Activated gamma-delta T cell treated with anti-CD3 and anti-CD28 coated beads, Interleukin-2, amount 50 U/mL, for 16 hours (primary cell): ENCODE data around the gene SH3RF3.

Source experiments
- DNase-seq: peaks from one replicate; pipeline ENCODE4 v3.0.0-alpha.2; 2020; ENCODE audit warnings: low read depth

The SH3RF3 gene

DNA sequence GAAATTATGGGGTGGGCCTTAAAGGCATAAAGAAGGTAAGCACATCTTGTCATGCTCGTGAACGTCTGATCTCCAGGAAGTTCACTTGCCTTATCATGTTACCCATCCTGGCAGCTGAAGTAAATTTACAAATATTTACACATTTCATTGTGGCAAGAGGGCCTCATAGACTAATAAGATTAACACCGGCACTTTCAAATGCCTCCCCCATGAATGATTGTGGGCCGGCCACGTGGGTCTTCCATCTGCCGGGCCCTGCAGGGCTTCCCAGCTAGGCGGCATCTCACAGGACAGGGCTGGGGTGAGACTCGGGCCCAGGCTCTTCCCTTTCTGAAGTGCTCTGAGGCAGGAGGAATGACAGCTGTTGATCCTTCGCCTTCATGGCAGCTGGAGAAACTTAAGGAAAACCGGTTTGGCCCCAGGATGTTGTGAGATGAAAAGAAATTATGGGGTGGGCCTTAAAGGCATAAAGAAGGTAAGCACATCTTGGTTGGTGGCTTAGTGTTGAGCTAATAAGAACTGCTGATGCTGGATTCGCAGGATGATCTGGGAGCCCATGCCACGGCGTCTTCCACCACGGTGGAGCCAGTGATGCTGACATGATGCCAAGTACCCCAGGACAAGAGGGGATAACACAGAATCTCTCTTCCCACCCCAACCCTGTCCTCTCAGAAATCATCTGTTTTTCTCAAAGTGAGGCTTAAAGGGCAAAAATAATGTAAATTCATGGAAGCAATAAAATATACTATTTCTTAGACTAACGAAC is 308.5 kb downstream of the SH3RF3 start:
- DNase-seq, result no peak

DNA sequence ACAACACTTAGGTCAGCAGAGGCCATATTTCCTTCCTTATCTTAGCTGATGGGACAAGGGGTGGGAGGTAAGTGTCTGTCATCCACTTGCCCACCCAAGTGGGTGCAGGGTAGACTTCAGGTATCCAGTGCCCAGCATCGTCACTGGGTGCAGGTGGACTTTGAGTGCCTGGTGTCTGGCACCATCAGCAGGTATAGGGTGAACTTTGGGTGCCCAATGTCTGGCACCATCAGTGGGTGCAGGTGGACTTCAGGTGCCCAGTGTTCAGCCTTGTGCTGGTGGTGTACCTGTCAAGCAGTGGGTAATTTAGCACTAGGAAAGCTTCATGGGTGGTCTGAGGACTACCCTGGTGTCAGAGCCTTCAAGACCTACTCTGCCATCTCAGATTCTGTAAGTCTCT is 309.1 kb downstream of the SH3RF3 start:
- no peak for DNase-seq

- DNase-seq, result no peak
Observed at GRCh38 chr2:109438773-109439389, 309.9 kb downstream of the SH3RF3 start.

GRCh38 chr2:109439390-109439786 is 310.4 kb downstream of the SH3RF3 start:
- no peak for DNase-seq

DNA sequence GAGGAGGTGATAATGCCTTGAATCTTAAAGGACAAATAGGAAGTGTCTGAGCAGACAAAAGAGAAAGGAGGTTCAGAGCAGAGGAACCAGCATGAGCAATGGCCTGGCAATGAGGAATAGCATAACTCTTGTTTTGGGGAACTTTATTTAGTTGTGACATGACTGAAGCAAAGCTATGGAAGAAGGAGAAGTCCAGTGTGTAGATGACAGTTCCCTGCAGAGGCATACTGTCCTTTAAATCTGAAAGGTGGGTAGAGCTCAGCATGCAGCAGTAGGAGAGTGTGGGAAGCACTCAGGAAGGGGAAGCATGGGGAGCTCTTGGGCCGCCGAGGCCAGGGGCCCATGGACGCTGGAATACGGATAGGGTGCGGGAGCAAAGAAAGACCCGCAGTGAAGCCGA is 311.0 kb downstream of the SH3RF3 start:
- DNase-seq, result no peak

DNA sequence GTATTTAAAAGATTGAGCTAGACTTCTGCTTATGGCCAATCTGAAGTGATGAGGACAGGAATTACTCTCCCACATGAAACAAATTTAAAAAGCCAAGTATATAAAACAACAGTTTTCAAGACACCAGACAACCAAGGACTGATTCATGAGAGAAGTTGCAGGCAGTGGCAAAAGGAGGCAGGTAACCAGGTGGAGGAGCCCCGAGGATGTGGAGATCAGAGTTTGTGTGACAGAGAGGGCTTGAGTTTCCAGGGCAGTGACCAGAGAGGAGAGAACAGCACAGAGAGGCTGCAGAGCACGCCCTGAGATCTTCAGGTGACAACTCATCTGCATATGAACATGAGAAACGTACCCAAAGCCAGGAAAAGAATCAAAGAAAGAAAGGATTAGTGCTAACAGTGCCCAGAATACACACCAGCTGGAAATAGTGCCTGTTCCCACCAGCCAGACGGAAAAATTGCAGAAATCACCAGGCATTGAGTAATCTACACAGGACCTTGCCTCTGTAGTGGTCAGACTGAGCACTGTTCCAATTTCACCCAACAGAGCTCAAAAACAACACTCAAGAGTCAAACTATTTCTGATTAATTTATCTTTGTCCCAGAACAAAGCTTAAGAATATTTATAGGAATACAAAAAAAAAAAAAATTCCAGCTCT is 311.6 kb downstream of the SH3RF3 start:
- DNase-seq, result no peak

DNA sequence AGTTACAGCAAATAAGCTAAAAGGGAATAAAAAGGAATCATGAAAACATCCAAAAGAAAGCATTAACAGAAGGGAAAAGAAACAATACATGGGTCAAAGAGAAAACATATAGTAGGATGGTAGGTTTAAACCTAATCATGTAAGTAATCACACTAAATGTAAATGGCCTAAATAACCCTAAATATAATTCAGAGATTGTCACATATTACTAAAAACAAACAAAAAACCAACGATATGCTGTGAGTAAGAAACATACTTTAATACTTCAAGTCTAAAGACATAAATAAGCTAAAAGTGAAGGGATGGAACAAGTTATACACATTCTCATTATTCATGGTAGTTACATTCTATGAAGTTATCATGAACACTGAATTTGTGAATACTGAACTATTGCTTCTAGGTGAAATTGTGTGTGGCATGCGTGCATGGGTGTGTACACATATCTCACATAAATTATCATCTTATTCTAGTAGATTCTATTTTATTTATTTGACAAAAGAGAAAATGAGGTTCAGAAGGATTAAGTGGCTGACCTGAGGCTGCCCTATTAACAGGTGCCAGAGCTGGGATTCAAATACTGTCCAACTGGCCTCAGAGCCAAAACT is 313.8 kb downstream of the SH3RF3 start:
- no peak for DNase-seq

GRCh38 chr2:109444916-109445315 is 315.9 kb downstream of the SH3RF3 start:
- DNase-seq, result no peak

DNA sequence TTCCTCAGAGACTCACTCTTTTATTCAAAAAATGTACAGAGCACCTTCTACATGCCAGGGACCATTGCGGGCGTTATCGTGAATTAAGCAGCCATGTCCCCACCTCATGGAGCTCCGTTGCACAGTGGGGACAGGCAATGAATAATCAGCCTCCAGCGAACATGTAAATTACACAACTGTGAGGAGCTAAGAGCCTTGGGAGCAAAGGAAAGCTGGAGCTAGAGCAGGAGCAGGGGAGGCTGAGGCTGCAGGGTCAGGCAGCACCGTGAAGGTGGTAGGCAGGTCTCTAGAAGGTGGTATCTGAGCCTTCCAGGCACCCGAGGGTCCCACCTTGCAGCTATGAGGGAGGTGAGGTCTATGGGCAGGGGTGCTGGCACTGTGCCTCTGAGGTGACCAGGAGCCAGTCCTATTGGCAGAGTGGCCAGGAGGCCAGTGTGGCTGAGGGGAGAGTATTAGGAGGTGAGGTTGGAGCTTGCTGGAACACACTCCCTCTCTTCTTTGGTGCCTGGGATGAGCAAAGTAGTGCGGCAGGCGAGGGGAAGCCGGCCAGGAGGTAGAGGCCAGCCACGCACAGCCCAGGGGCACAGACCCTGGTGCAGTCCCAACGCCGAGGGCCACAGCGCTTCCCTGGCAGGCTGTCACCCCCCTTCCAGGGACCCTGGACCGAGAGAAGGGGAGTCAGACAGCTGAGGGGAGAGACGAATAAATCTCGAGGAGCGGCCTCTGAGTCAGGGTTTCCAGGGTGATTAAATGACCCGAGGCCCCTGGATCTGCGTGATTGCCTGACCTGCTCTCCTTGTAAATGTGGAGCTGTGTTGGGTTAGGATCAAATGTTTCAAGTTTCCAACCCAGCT is 317.5 kb downstream of the SH3RF3 start:
- DNase-seq, result no peak

DNA sequence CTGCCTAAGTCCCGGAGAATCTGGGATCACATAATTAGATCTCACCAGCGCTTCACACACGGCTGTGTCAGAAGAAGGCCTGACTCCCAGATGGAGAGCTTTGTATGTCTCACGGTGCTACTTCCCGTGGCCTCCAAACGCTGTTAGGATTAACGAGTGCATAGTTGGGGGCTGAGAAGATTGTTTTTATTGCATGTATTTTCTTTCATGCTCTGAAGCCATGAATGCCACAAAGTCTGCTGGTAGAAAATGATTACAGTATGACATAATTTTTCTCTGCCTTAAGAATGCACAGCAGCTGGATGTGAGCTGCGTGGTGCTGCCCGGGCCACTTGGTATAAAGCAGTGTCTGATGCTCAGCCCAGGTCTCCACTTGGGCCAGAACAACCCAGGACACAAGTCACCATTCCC is 318.3 kb downstream of the SH3RF3 start:
- DNase-seq, result no peak

GRCh38 chr2:109447776-109448175 is 318.8 kb downstream of the SH3RF3 start:
- no peak for DNase-seq

DNA sequence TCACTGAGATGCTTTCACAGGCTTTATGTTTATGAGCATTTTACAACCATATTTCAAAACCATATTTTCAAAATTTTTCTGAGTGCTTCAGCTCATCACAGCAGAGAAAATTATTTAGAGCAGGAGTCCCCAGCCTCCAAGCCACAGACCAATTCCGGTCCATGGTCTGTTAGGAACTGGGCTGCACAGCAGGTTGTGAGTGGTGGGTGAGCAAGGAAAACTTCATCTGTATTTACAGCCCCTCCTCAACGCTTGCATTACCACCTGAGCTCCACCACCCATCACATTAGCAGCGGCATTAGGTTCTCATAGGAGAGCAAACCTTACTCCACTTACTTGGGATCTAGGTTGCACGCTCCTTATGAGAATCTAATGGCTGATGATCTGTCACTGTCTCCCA is 319.2 kb downstream of the SH3RF3 start:
- no peak for DNase-seq

- DNase-seq, result no peak
Observed at GRCh38 chr2:109448946-109449788, 320.2 kb downstream of the SH3RF3 start.

GRCh38 chr2:109450574-109451273 is 321.7 kb downstream of the SH3RF3 start:
- DNase-seq, result no peak

- no peak for DNase-seq
Observed at GRCh38 chr2:109451671-109452070, 322.7 kb downstream of the SH3RF3 start.

DNA sequence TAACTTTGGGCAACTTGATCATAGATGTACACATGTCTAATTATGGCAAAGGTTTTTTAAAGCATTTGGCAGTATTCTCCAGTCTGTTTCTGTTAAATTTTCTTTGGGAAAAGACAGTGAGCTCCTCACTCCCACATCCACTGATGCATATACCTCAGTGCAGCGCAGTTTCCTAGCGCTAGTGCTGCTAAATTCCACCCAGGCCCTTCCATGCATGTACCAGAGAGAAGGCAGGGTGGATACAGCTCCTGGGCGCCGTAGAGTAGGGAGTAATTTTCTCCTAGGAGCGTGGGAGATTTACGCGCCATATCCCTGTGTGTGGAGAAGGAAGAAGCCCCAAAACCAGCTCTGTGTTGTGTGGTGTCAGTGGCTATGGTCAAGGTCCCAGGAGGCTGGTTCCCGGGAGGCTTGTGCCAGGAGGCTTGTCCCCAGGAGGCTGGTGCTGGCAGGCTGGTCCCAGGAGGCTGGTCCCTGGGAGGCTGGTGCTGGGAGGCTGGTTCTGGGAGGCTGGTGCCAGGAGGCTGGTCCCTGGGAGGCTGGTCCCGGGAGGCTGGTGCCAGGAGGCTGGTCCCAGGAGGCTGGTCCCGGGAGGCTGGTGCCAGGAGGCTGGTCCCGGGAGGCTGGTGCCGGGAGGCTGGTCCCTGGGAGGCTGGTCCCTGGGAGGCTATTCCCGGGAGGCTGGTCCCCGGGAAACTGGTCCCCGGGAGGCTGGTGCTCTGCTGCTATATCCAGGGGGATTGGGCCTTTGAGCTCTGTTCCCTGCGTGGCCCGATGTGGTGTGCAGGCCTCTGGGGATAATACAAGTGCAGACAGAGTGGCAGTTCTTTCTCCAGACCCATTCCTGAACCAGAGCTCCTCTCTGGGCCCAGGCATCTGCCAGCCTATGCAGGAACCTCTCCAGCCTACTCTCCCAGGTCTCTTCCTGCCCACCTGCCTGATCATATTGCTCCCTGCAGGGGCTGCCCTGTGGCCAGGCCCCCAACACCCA is 323.6 kb downstream of the SH3RF3 start:
- DNase-seq, result no peak

DNA sequence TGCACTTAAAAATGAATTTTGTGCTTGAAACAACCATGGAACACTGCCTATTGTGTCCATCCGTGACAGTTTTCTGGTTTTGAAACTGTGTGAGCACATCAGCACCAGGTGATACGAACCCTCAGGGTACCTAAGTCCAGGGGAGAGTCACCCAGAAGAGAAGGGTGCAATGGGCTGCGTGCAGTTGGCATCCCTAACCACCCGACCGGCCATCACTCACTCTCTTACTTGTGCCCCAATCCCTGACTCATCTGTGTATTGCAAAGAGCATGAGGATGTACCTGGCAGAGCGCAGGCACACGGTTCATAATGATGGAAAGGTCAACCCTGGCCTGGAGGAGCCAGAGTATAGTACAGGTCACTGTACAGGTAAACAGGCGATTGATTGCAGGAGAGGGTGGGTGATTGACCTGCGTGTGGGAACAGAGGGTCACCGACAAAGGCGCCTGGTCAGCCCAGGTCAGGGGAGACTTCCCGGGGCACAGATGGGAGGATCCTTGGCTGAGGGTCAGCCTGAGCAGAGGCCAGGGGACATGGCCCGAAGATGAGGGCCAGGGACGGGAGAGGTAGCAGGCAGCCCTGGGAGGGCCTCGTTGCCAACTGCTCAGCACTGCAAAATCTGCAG is 324.5 kb downstream of the SH3RF3 start:
- no peak for DNase-seq

GRCh38 chr2:109454304-109454703 is 325.3 kb downstream of the SH3RF3 start:
- DNase-seq, result no peak
